ENCODE results near the gene CHST7.

GRCh38 chrX:46610070-46610658 is 36.6 kb downstream of the CHST7 start:
- TF ChIP-seq RAD21 (IDR thresholded peaks at IDR 0.05) (no peak), FOXA1 (IDR thresholded peaks at IDR 0.05) (no peak), TAF1 (conservative IDR thresholded peaks at IDR 0.05) (no peak), YY1 (IDR thresholded peaks at IDR 0.05) (no peak), ATF3 (IDR thresholded peaks at IDR 0.05) (no peak)
- TF ChIP-seq, protein P1, sequence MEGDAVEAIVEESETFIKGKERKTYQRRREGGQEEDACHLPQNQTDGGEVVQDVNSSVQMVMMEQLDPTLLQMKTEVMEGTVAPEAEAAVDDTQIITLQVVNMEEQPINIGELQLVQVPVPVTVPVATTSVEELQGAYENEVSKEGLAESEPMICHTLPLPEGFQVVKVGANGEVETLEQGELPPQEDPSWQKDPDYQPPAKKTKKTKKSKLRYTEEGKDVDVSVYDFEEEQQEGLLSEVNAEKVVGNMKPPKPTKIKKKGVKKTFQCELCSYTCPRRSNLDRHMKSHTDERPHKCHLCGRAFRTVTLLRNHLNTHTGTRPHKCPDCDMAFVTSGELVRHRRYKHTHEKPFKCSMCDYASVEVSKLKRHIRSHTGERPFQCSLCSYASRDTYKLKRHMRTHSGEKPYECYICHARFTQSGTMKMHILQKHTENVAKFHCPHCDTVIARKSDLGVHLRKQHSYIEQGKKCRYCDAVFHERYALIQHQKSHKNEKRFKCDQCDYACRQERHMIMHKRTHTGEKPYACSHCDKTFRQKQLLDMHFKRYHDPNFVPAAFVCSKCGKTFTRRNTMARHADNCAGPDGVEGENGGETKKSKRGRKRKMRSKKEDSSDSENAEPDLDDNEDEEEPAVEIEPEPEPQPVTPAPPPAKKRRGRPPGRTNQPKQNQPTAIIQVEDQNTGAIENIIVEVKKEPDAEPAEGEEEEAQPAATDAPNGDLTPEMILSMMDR (IDR thresholded peaks at IDR 0.05; ENCODE audit: low read depth, low read length, missing input control): no peak
- TF ChIP-seq, protein P2, sequence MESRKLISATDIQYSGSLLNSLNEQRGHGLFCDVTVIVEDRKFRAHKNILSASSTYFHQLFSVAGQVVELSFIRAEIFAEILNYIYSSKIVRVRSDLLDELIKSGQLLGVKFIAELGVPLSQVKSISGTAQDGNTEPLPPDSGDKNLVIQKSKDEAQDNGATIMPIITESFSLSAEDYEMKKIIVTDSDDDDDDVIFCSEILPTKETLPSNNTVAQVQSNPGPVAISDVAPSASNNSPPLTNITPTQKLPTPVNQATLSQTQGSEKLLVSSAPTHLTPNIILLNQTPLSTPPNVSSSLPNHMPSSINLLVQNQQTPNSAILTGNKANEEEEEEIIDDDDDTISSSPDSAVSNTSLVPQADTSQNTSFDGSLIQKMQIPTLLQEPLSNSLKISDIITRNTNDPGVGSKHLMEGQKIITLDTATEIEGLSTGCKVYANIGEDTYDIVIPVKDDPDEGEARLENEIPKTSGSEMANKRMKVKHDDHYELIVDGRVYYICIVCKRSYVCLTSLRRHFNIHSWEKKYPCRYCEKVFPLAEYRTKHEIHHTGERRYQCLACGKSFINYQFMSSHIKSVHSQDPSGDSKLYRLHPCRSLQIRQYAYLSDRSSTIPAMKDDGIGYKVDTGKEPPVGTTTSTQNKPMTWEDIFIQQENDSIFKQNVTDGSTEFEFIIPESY (IDR thresholded peaks at IDR 0.05): no peak
- TF ChIP-seq, protein P3, sequence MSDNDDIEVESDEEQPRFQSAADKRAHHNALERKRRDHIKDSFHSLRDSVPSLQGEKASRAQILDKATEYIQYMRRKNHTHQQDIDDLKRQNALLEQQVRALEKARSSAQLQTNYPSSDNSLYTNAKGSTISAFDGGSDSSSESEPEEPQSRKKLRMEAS (IDR thresholded peaks at IDR 0.05): no peak
- TF ChIP-seq, protein P4, sequence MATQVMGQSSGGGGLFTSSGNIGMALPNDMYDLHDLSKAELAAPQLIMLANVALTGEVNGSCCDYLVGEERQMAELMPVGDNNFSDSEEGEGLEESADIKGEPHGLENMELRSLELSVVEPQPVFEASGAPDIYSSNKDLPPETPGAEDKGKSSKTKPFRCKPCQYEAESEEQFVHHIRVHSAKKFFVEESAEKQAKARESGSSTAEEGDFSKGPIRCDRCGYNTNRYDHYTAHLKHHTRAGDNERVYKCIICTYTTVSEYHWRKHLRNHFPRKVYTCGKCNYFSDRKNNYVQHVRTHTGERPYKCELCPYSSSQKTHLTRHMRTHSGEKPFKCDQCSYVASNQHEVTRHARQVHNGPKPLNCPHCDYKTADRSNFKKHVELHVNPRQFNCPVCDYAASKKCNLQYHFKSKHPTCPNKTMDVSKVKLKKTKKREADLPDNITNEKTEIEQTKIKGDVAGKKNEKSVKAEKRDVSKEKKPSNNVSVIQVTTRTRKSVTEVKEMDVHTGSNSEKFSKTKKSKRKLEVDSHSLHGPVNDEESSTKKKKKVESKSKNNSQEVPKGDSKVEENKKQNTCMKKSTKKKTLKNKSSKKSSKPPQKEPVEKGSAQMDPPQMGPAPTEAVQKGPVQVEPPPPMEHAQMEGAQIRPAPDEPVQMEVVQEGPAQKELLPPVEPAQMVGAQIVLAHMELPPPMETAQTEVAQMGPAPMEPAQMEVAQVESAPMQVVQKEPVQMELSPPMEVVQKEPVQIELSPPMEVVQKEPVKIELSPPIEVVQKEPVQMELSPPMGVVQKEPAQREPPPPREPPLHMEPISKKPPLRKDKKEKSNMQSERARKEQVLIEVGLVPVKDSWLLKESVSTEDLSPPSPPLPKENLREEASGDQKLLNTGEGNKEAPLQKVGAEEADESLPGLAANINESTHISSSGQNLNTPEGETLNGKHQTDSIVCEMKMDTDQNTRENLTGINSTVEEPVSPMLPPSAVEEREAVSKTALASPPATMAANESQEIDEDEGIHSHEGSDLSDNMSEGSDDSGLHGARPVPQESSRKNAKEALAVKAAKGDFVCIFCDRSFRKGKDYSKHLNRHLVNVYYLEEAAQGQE (IDR thresholded peaks at IDR 0.05): no peak

Data from liver (tissue), 3 donors.